ENCODE measurements around the gene RHOG. TPM values are rescaled to one million over a fixed set of nuclear protein-coding genes. Genes with fewer than 3 reads are reported as not detected.
A peak's percentile ranks its signal among the peaks of the same experiment; 100 is the strongest.

The RHOG gene
- total RNA-seq, 1 experiment from 2014 or later, result 26.4 TPM

GRCh38 chr11:3841426-3842350, 929 bp upstream of the RHOG start:
- Histone ChIP-seq H3K4me1 (ENCODE audit: insufficient read depth, low read length) (peaks cover 4% of the 10 kb centered on the region; the same call in 1 of the 2 replicates), H3K9me3 (ENCODE audit: control insufficient read depth, low read depth, low read length) (no peaks in the 10 kb centered on the region), H3K4me2 (ENCODE audit: insufficient read depth, insufficient read length, low read length) (peak overlapping the region; percentile 40), H2AK5ac (ENCODE audit: insufficient read length, low read length) (no peak overlapping the region), H3K23ac (ENCODE audit: insufficient read length, low read depth, low read length) (no peak overlapping the region), H4K5ac (ENCODE audit: insufficient read length, low read depth, low read length) (no peak overlapping the region), H4K20me1 (ENCODE audit: control insufficient read depth, insufficient read depth, insufficient read length) (peaks cover 4% of the 10 kb centered on the region), H3K27ac (ENCODE audit: insufficient read length, low read depth, low read length) (no peak overlapping the region), H3K4ac (ENCODE audit: low read depth, low read length) (no peak overlapping the region), H4K8ac (replicated peaks; ENCODE audit: insufficient read length, low read depth, low read length) (no peak overlapping the region), H2BK120ac (ENCODE audit: low read depth, low read length, poor library complexity, severe bottlenecking) (no peak overlapping the region), H2BK20ac (ENCODE audit: low read depth, low read length, poor library complexity, severe bottlenecking) (no peak overlapping the region), H3K27me3 (ENCODE audit: insufficient read depth, low read length) (no peaks in the 10 kb centered on the region; the same call in 1 of the 2 replicates), H3K79me2 (ENCODE audit: insufficient read depth, low read length) (peaks cover 2% of the 10 kb centered on the region; the same call in 1 of the 2 replicates), H3K79me1 (ENCODE audit: insufficient read depth, low read depth, low read length, poor library complexity, severe bottlenecking) (no peaks in the 10 kb centered on the region), H3K56ac (ENCODE audit: insufficient read length, low read depth, low read length) (no peak overlapping the region), H2BK12ac (ENCODE audit: insufficient read length, low read depth, low read length) (no peak overlapping the region), H2BK5ac (ENCODE audit: insufficient read length, low read length) (no peak overlapping the region), H3K9ac (ENCODE audit: extremely low read depth, insufficient read length, low read length) (no peak overlapping the region), H4K91ac (ENCODE audit: insufficient read length, low read depth, low read length) (no peak overlapping the region), H2AFZ (ENCODE audit: low read length) (no peak overlapping the region), H3T11ph (ENCODE audit: low read length) (no peak overlapping the region), H3K14ac (ENCODE audit: insufficient read depth, low read length) (peak overlapping the region; percentile 39; the same call in 1 of the 2 replicates), H3K18ac (ENCODE audit: insufficient read length, low read depth, low read length) (peak overlapping the region; percentile 39), H2BK15ac (ENCODE audit: low read depth, low read length) (no peak overlapping the region), H3K23me2 (ENCODE audit: insufficient read length, low read depth, low read length, poor library complexity, severe bottlenecking) (peaks cover 7% of the 10 kb centered on the region)
- peaks cover 0 to 8% (median 7%) of the 10 kb centered on the region in 3 experiments; a peak in 3 of 7 replicates for H3K36me3 Mint-ChIP-seq (ENCODE audit: insufficient read depth in 1 of 3, low read depth in 3 of 3)
- WGBS (ENCODE audit: extremely low coverage, insufficient read length, low lambda C conversion rate), result no CpG with 5 or more reads among the region's 44 CpGs
- H3K4me1 Mint-ChIP-seq, result peaks cover 29 to 31% of the 10 kb centered on the region in 2 experiments
- H3K27me3 Mint-ChIP-seq (ENCODE audit: low read depth), result peaks cover 16% of the 10 kb centered on the region
- peak overlapping the region; percentile 82 to 84 for H3K4me3 Mint-ChIP-seq
- DNase-seq, result peak; percentile 89
- H3K9me3 Mint-ChIP-seq, result no peaks in the 10 kb centered on the region; a peak in 1 of 5 replicates
- TF ChIP-seq, protein P1, sequence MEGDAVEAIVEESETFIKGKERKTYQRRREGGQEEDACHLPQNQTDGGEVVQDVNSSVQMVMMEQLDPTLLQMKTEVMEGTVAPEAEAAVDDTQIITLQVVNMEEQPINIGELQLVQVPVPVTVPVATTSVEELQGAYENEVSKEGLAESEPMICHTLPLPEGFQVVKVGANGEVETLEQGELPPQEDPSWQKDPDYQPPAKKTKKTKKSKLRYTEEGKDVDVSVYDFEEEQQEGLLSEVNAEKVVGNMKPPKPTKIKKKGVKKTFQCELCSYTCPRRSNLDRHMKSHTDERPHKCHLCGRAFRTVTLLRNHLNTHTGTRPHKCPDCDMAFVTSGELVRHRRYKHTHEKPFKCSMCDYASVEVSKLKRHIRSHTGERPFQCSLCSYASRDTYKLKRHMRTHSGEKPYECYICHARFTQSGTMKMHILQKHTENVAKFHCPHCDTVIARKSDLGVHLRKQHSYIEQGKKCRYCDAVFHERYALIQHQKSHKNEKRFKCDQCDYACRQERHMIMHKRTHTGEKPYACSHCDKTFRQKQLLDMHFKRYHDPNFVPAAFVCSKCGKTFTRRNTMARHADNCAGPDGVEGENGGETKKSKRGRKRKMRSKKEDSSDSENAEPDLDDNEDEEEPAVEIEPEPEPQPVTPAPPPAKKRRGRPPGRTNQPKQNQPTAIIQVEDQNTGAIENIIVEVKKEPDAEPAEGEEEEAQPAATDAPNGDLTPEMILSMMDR (conservative IDR thresholded peaks at IDR 0.05), result peak; percentile 82
- H3K27ac Mint-ChIP-seq, result peak overlapping the region in 2 of 3 experiments; percentile 78 to 90; a peak in 3 of 7 replicates

Data from H9 (cell line).